Suppressor macrophage treated with lipopolysaccharide for 1 hour (primary cell): ENCODE results near the gene EHMT2.

ENCODE experiments used
- DNase-seq, 3 donors: peaks; one replicate each; pipeline ENCODE4 v3.0.0-alpha.2; 2020 to 2022

EHMT2 gene

DNA sequence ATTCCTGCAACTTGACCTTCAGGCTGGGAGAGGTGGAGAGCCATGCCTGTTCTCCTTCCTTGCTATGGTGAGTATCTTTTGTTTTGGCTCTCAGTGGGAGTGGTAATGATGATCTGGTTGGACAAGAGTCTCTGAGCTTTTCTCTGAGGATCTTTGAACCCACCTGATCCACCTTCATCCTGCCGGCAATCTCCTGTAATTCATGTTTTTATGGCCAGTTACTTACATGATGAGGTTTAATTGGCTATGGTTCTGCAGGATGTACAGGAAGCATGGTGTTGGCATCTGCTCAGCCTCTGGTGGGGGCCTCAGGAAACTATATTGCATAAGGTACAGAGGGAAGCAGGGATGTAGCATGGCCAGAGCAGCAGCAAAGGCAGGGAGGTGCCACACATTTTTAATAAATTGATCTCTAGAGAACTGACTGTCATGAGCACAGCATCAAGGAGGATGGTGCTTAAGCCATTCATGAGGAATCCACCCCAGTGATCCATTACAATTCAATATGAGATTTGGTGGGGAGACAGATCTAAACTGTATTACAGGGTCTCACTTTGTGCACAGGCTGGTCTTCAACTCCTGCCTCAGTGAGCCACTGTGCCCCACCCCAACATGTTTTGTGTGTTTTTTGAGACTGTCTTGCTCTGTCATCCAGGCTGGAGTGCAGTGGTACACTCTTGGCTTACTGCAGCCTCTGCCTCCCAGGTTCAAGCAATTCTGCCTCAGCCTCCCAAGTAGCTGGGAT is 60.0 kb downstream of the EHMT2 start:
- no peak for DNase-seq

DNA sequence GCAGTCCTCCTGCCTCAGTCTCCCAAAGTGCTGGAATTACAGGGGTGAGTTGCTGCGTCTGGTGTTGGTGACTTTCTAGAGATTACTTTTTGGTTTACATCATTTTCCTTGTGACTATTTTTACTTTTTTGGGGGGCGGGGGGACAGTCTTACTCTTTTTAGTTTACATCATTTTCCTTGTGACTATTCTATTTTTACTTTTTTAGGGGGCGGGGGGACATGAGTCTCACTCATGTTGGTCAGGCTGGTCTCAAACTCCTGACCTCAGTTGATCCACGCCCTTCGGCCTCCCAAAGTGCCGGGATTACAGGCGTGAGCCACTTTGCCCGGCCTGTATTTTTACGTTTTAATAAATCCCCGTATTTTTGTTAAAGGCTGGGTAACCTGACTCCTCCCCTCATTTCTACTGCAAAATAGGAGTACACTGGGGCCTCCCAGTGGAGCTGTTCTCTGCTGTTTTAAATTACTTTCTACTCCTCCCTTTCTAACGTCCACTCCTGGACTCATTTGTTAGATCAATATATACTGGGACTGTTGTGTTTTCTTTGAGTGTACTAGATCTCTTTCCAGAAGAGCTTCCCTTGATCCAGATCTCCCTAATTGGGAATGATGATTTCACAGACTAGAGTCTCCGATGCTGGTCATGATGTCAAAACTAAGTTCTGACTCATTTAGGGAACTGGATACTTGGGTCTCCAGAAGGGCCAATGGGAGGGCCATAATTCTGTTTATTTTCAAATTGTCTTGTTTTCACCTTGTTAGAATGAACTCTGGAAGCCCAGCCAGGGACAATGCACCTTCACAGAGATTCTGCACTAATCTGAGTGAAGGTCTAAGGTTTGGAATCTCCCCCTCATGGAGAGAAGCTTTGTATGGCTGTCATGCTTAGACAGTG is 60.8 kb downstream of the EHMT2 start:
- peak; percentile 64 to 81 (median 71) for DNase-seq

GRCh38 chr6:31836047-31836473 is 61.4 kb downstream of the EHMT2 start:
- DNase-seq = no peak

GRCh38 chr6:31834367-31835250 is 62.9 kb downstream of the EHMT2 start:
- peak; percentile 88 to 94 (median 90) for DNase-seq

DNA sequence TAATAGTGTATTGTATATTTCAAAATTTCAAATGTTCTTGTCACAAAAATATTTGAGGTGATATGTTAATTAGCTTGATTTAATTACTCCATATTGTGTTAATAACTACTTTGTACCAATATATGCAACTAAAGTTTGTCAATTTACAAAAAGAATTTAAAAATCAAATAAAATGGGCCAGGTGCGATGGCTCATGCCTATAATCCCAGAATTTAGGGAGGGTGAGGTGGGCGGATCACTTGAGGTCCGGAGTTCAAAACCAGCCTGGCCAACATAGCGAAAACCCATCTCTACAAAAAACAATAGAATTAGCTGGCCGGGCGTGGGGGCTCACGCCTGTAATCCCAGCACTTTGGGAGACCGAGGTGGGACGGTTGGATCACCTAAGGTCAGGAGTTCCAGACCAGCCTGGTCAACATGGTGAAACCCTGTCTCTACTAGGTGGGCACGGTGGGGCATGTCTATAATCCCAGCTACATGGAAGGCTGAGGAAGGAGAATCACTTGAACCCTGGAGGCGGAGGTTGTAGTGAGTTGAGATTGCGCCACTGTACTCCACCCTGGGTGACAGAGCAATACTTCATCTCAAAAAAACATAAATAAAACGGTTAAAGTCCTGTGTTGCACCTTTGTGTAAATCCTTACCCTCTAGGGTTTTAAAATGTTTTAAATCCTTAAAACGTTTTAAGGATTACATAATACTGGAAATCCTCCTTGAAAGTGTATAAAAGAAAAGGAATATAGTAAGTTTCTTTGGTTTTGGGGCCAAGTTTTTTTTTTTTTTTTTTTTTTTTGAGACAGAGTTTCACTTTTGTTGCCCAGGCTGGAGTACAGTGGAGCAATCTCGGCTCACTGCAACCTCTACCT is 65.9 kb downstream of the EHMT2 start:
- peak; percentile 58 to 64 (median 64) for DNase-seq

DNA sequence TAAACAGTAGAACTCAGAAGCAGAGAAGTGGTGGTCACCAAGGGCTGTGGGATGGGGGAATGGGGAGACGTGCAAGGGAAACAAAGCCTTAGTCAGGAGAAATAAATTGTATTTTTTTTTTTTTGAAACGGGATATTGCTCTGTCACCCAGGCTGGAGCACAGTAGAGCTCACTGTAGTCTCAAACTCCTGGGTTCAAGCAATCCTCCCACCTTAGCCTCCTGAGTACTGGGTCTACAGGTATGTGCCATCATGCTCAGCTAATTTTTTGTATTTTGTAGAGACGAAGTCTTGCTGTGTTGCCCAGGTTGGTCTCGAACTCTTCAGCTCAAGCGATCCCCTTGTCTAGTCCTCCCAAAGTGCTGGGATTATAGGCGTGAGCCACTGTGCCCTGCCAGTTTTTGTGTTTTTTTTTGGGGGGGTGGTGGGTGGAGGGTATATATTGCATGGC is 66.6 kb downstream of the EHMT2 start:
- no peak for DNase-seq
